HuH-7 (cell line): ENCODE measurements around the gene GPRC5B.

Experiments used
- DNase-seq: peaks from one replicate; pipeline ENCODE4 v3.0.0; 2011; ENCODE audit warnings: low spot score

The GPRC5B gene

DNA sequence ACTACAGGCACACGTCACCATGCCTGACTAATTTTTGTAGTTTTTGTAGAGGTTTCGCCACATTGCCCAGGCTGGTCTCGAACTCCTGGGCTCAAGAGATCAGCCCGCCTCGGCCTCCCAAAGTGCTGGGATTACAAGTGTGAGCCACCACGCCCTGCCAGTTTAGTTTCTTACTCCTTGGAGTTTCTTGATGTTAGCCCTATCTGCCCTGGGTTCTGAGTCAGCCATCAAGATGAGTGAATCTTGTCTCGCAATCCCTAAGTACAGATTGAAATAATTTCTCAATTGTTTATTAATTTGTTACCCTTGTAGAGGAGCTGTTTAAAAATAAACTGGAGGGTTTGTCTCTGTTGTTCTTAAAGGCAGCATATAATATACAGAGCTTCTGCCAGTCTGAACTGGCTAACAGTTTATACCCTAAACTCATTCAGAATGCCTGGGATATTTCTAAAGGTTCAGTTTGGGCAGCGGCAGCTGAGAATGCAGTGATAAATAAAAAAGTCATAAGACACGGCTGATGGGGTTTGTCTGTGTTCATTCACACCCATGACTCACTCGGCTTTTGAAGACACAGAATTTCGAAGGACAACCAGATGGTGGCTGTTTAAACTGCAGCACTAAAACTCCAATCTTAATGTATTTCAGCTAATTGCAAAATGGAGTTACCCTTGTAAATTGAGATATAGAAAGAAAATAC, 39.6 kb downstream of the GPRC5B start:
- DNase-seq = no peak

GRCh38 chr16:19843371-19843770, 41.3 kb downstream of the GPRC5B start:
- no peak for DNase-seq

DNA sequence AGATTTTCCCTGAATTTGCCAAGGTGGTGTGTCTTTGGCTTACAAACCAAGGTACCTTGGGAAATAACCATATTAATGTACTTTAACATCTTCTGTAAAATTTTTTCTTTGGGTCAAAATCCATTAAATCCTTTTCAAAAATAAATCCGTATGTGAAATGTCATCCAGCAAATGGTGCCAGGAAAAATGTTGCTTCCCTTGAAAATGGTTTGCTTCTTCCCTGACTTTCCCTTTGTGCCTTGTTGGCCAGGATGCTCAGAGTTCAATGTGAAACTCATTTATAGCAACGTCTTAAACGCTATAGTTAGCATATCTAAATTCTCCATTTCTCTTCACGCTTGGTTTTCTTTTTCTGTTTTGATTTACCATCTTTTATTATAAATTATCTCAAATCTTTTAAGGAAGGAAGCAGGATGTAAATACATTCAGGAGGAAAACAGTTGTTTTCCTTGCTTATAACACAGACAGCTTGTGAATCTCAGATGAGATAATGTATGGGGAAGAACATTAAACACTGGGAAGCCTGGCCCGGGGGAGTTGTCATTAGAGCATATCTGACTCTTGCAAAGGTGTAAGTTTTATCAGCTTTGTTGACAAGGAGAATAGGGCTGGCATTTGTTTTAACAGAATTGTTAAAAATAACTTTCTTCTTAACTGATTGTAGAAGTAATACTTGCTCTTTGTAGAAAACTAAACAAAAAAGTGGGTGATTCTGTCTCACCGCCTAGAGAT, 42.1 kb downstream of the GPRC5B start:
- no peak for DNase-seq

GRCh38 chr16:19841184-19841583, 43.5 kb downstream of the GPRC5B start:
- no peak for DNase-seq

DNA sequence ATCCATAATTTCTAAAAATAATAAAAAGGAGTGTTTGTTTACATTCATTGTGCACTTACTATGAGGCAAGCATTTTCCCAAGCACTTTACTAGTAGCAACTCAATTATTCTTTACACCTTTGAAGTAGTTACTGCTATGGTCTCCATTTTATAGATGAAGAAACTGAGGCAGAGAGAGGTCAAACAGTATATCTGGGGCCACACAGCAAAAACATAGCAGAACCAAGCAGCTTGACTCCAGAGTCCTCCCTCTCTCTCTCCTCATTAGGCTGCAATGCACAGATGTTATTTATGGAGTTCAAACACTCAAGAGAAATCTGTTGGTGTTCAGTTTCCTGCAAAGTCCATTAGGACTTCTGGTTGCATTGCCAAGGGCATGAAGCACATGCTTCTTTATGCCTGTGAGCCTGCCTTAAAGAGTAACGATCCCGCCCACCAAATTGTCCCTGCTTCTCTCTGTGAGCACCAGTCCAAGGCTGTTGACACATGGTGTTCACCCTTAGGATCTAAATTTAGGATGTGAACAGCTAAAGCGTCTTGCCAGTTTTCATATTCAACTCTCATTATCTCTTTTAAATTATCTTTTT, 44.0 kb downstream of the GPRC5B start:
- DNase-seq = no peak

GRCh38 chr16:19837984-19838707, 46.5 kb downstream of the GPRC5B start:
- DNase-seq = no peak

DNA sequence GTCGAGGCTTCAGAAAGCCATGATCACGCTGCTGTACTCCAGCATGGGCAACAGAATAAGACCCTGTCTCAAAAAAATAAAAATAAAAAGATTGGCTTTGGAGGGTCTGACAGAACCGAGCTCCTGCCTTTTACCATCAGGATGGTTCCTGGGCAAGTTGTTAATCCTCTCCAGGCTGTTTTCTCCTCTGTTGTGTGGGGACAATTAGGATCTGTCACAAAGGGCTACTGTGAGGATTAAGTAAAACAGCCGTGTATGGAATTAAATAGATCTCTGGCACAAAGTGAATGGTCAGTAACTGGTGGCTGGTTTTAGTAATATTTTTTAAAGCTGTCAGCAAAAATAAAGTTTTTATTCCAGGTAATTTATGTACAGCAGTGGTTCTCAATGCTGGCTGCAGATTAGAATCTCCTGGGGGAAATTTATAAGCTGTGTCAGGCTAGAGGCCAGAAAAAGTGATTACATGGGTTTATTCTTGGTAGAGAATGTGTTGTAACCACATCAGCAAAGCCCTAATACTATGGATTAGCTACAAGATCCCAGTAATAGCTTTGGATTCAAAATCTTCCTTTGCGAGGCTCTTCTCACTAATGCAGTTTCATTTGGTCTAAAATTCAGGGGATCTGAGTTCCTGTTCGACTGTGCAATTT, 47.2 kb downstream of the GPRC5B start:
- no peak for DNase-seq

GRCh38 chr16:19835968-19836421, 48.7 kb downstream of the GPRC5B start:
- no peak for DNase-seq

DNA sequence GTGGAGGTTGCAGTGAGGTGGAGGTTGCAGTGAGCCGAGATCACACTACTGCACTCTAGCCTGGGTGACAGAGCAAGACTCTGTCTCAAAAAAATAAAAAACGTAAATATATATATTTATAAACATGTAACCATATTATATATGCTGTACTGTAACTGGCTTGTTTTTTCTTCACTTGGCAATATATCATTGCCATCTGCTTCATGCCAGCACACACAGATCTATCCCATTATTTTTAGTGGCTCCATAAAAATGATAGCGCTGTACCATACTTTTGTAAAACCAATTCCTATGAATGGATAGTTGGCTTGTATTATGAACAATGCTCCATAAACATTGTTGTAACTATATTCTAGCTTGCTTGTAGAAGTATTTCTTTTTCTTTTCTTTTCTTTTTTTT, 49.5 kb downstream of the GPRC5B start:
- no peak for DNase-seq

DNA sequence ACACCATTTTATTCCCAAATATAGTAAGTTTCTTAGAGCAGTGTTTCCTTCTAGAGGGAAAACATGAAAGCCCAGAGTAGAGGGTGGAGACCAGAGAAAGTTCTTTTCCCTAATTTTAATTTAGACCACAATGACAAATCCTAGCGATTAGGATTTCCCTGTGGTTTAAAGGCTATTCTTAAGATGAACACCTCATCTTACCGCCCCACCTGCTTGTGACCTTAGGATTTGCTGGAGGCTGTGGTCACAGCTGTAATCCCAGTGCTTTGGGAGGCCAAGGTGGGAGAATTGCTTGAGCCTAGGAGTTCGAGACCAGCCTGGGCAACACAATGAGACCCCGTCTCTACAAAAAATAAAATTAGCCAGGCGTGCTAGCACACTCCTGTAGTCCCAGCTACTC, 51.1 kb downstream of the GPRC5B start:
- no peak for DNase-seq

DNA sequence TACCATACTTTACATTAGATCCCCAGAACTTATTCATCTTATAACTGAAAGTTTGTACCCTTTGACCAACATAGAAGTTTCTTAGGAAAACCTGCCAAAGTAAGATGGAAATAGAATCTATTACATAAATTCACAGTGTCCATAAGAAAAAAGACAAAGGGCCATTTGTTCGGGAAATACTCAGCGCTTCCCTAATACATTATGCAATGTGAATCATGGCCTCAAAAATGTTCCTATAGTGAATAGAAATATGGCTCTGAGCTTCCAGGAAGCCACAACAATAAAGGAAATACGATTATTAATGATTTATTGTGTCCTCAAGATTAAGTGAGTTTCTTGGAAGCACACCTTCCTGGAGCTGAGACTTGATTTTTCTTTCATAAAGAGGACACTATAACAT, 51.5 kb downstream of the GPRC5B start:
- DNase-seq = no peak

DNA sequence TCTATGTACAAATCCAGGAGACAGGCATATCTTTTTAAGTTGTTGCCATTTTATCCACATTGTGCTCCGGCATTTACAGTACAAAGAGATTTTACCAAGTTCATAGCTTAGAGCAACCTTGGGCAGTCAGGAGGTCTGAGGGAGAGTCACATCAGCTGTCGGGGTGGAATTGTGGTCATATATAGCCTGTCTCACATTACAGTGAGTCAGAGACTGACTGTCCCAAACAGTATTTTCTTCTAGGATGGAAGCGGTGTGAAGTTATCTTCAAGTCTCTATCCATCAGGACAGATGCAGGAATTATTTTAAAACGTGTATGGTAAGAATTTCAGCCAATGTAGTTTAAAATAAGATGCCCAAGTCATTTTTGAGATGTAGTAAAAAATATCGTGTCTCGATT, 53.0 kb downstream of the GPRC5B start:
- DNase-seq = no peak

- no peak for DNase-seq
Observed at GRCh38 chr16:19830902-19831560, 53.6 kb downstream of the GPRC5B start.

GRCh38 chr16:19829844-19830692, 54.6 kb downstream of the GPRC5B start:
- DNase-seq = no peak

DNA sequence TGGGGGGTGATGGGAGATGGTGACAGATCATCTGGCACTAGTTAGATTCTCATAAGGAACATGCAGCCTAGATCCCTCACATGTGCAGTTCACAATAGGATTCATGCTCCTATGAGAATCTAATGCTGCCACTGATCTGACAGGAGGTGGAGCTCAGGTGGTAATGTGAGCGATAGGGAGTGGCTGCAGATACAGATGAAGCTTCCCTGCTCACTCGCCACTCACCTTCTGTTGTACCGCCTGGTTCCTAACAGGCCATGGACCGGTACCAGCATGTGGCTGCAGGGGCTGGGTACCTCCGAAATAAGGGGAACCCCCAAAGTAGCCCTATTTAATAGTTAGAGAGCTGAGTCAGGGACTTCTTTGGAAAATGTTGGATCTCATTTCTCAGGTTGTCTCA, 60.4 kb downstream of the GPRC5B start:
- DNase-seq = no peak

DNA sequence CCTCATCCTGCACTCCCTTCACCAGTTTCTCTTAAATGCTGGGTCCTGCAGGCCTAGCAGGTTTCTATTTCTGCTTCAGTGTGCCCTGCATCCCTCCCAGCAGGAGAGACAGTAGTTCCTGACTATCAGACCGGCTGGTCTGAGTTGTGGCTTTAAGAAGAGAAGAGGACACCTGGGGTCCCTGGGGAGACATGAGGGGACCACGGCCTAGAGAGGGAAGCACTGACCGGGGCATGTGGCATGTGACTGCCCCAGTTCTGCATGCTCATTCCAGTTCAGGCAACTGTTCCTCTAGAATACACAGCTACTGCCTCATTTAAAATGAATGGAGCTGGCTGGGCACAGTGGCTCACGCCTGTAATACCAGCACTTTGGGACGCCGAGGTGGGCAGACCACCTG, 61.3 kb downstream of the GPRC5B start:
- DNase-seq = no peak

GRCh38 chr16:19822533-19822932, 62.1 kb downstream of the GPRC5B start:
- DNase-seq = no peak

DNA sequence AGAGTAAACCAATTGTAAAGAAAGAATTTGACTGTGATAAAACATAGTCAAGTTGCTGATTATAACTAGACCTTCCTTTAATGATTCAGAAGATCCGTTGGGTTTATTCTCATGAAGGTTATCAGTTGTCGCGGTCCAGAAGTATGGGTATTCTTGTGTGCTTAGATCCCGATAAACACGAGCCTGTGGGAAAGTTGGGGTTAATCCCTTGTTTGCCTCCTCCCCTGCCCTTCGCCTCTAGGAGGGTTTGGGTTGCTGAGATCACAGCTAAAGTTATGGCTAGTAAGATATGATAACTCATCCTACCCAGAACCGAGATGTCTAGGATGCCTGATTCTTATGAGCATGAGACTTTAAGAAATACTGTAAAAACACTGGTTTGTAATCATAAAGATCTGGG, 66.8 kb downstream of the GPRC5B start:
- DNase-seq = no peak

- no peak for DNase-seq
Observed at GRCh38 chr16:19817122-19817521, 67.5 kb downstream of the GPRC5B start.

DNA sequence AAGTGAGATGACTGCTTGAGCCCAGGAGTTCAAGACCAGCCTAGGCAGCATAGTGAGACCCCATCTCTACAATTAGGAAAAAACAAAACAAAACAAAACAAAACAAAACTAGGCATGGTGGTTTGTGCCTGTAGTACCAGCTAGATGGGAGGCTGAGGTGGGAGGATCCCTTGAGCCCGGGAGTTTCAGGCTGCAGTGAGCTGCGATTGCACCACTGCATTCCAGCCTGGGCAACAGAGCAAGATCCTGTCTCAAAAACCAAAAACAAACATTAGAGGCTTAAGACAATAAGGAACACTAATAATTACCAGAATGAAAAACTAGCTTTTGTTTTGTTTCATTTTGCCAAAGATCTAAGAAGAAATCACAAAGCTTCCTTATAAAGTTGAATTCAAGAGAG, 69.2 kb downstream of the GPRC5B start:
- DNase-seq = no peak

DNA sequence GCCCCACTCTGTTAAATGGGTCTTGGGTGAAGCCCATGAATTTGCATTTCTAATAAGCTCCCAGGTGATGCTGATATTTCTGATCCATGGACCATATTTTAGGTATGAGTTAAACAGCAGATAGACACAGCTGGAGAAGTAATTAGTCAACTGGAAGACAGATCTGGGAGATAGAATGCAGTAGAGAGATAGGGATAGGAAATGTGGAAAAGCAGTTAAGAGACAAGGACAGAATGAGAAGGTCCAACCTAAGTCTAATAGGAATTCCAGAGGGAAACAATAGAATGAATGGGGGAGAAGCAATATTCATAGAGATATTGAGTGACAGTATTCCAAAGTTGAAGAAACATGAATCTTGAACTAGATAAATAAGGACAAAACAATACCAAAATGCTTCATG, 71.7 kb downstream of the GPRC5B start:
- DNase-seq = no peak
